GOT3 (cell line): Measurements from ENCODE around the gene UNC5CL.

Experiments used
- DNase-seq: peaks from one replicate; lab custom pipeline; 2025; ENCODE audit warnings: mixed read lengths; lab: John Stamatoyannopoulos, UW

Gene UNC5CL

DNA sequence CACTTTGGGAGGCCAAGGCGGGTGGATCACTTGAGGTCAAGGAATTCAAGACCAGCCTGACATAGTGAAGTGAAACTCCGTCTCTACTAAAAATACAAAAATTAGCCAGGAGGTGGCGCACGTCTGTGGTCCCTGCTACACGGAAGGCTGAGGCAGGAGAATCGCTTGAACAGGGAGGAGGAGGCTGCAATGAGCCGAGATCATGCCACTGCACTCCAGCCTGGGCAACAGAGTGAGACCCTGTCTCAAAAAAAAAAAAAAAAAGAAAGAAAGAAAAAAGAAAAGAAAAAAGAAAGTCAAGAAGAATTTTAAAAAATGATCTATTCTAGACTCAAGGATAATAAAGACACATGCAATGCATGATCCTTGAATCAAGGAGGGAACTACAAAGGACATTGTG is 32.8 kb downstream of the UNC5CL start:
- DNase-seq = peak; percentile 17

DNA sequence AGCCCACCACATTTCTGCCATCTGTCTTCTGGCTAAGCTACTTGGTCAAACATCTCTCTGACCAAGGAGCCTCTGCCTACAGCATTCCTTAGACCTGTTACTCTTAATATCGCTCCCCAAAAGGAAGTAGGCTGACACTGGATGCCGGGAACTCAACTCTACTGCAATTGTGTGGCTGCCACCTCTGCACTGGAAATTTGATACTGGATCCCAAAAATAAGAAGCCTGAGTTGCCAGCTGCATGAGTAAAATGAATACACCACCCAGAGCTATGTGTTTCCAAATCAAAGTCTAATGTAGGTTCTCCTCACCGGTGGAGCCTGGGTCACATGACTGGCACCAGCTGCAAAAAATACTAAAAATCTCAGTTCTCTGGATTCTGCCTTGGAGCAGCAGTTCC is 36.9 kb downstream of the UNC5CL start:
- DNase-seq = no peak

DNA sequence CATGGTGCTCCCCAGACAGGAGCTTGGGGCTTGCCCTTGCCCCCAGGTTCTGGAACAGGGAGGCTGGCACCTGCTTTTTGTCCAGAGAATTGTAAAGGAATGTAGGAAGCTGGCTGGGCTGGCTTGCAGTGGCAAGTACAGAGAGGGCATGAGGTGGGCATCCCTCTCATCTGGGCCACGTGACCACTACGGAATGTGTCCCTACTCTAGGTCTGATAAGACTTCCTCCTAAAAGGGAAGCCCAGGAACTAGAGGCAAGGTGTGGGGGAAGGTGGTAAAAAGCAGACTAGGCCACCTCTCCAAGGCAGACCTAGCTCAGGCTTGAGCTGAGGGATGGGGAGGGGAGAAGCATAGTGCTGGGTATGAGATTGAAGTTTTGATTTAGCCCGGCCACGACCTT is 38.8 kb downstream of the UNC5CL start:
- DNase-seq = no peak

GRCh38 chr6:40999569-40999968 is 39.5 kb downstream of the UNC5CL start:
- no peak for DNase-seq

- DNase-seq = no peak
Observed at GRCh38 chr6:40998661-40999060, 40.4 kb downstream of the UNC5CL start.

DNA sequence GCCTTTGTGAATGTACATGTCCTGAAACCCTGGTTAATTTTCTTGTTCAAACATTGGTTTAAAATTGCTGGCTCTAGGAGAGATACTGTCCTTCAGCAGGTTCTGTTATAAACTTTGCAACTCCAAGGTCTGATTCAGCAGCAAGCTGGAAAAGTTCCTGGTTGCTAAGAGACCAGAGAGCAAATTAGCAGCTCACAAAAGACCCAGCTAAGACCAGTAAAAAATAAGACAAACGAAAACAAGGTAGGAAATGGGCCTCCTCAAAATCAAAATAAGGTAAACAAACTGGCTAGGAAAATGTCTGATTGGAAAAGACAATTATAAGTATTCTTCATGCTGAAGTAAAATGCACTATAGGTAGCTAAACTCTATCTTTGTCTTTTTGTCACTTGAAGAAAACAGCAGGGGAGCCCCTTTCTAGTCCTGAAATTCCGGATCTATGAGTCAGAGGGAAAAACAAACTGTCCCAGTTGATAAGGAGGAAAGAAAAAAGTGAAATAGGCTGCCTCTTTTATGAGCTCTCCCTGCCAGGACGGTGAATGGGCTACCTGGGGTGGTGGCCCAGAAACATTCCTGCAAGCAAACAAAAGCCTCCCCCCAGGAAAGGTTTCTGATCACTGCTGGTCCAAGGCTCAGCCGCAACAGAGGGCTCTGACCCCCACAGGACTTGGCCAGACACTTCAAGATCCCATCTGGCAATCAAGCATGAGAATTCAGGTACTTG is 41.6 kb downstream of the UNC5CL start:
- DNase-seq = no peak

- no peak for DNase-seq
Observed at GRCh38 chr6:40996591-40997233, 42.3 kb downstream of the UNC5CL start.

DNA sequence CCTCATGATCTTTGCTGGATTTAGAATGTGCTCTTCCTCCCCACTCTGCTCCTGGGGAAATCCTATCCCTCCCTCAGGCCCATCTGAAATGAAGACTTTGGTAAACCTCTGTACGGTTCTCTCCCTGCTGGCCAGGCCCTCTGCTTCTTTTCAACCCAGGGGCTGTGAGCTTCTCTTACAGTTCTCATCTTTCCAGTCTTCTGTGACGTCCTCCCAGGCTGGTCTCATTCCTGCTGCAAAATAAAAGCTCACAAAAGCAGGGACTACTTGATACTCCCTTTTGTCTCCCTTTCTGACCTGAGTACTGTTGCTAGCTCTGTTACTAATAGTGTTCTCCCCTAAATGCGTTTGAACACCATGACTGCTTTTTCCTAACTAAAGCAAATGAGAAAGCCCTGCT is 46.3 kb downstream of the UNC5CL start:
- no peak for DNase-seq

DNA sequence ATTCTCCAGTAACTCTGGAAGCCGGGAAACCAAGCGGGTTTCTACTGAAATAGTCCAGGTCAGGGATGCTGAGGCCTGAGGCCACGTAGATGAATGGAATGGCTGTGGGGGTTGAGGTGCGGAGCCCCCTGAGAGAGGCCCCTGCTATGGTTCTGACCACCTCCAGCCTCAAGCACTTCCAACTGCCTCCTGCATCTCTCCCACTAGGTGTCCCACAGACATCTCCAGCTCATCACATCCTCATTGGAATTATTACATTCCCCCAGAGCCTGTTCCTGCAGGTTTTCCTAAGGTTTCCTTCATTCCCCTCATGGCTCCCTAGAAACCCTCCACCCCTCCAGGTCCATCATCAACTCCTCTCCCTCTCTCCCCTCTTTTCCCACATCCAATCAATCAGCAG is 48.7 kb downstream of the UNC5CL start:
- DNase-seq = no peak

- no peak for DNase-seq
Observed at GRCh38 chr6:40989204-40990169, 49.5 kb downstream of the UNC5CL start.

DNA sequence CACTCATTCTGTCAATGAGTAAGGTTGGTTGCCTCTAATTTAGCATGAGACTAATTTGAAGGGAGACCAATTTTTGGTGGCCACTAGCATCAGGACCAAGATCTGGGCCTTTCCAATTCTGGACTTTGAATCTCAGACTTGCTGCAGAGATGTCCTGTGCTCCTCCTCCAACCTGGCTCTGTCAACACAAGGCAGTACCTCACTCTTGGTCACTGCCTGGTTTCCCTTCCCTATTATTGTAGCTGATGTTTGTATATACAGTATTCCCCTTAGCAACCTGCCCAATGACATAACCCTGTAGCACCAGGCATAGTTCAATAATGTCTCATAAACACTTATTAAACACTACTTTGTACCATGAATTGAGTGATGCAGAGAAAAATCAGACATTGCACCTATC is 50.4 kb downstream of the UNC5CL start:
- DNase-seq = no peak

GRCh38 chr6:40986921-40987819 is 51.9 kb downstream of the UNC5CL start:
- DNase-seq = no peak

GRCh38 chr6:40986364-40986763 is 52.7 kb downstream of the UNC5CL start:
- no peak for DNase-seq

DNA sequence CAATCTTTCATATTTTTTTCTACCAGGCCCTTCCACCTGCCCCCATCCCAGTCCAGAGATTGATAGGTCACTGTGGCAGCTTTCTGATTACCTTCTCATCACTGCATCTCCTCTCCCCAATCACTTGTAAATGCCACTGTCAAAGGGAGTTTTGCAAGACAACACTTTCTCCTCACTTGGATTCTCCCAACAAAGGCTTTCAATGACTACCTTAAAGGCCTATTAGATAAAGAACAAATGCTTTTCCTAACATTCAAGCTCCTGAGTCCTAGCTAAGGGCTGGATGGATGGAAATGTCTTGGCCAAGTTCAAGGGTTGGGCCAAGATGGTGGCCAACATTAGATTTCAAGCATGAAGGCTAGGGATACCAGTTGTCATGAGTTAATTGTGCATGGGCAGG is 55.3 kb downstream of the UNC5CL start:
- DNase-seq = no peak

GRCh38 chr6:40982917-40983316 is 56.1 kb downstream of the UNC5CL start:
- no peak for DNase-seq

DNA sequence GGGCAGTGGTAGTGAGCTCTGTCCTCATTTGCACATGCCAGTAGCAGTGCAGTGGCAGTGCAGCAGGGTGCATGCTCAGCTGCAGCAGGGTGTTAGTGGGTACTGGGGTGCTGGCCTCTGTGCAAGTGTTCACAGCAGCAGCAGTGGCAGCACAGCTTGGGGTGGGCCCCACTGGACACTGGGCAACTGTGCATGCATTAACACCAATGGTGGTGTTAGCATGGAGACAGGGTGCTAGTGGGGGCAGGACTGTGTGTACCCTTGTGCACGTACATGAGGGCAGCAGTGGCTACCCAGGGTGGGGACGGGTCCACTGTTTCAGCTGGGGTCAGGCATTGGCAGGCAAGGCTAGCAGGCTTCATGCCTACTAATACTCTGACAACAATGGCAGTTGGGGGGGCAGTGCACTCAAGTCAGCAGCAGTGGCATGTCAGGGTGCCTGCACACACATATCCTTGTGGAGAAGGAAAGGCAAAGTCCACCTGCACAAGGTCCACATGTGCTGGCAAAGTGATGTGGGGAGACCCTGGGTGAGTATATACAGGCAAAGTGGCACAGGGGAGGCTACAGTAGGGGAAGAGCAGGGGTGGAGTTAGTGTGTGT is 60.2 kb downstream of the UNC5CL start:
- DNase-seq = no peak

DNA sequence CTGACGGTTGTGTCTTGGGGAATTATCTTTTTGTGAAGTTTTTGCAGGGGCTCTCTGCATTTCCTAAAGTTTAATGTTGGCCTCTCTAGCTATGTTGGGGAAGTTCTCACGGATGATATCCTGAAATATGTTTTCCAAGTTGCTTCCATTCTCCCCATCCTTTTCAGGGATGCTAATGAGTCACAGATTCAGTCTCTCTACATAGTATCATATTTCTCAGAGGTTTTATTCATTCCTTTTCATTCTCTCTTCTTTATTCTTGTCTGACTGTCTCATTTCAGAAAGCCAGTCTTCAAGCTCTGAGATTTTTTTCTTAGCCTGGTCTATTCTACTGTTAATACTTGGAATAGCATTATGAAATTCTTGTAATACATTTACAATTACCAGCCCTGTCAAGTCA is 61.3 kb downstream of the UNC5CL start:
- DNase-seq = no peak

GRCh38 chr6:40977085-40977484 is 61.9 kb downstream of the UNC5CL start:
- no peak for DNase-seq
